ENCODE results near the gene MESP1. TPM values are rescaled to one million over a fixed set of nuclear protein-coding genes. Genes with fewer than 3 reads are reported as not detected.

Gene MESP1
- total RNA-seq, 4 donors from 2014 or later = 0.61 to 1.7 (median 1.3) TPM

DNA sequence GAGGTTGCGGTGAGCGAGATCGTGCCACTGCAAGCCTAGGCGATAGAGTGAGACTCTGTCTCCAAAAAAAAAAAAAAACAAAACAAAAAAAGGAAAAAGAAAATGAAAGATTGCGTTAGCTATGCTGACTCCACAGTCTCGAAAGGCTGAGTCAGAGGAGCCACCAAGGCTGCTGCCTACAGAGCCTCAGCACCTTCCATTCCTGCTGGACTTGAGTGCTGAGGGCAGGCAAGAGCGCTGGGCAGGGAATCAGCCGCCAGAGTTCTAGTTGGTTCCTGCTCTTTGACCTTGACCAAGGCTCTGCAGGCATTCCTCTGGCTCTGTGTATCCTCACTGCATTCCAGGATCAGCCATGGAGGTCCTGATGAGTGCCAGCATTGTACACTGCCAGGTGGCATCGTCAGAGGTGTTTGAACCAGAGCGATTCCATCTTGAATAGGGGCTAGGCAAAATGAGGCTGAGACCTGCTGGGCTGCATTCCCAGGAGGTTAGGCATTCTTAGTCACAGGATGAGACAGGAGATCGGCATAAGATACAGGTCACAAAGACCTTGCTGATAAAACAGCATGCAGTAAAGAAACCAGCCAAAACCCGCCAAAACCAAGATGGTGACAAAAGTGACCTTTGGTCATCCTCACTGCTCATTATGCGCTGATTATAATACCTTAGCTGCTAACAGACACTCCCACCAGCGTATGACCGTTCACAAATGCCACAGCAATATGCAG lies 31.0 kb upstream of the MESP1 start:
- no peak for DNase-seq (ENCODE audit: low spot score in 2 of 2)
- WGBS, 2 donors = 48 to 52% methylated on average over 15 of the region's 15 CpGs
- intact Hi-C loops (cut with DNase I; ENCODE audit: low total_unique reads) = no loop called here
- TF ChIP-seq POLR2A (IDR thresholded peaks at IDR 0.05) = no peak
- TF ChIP-seq, protein P1, sequence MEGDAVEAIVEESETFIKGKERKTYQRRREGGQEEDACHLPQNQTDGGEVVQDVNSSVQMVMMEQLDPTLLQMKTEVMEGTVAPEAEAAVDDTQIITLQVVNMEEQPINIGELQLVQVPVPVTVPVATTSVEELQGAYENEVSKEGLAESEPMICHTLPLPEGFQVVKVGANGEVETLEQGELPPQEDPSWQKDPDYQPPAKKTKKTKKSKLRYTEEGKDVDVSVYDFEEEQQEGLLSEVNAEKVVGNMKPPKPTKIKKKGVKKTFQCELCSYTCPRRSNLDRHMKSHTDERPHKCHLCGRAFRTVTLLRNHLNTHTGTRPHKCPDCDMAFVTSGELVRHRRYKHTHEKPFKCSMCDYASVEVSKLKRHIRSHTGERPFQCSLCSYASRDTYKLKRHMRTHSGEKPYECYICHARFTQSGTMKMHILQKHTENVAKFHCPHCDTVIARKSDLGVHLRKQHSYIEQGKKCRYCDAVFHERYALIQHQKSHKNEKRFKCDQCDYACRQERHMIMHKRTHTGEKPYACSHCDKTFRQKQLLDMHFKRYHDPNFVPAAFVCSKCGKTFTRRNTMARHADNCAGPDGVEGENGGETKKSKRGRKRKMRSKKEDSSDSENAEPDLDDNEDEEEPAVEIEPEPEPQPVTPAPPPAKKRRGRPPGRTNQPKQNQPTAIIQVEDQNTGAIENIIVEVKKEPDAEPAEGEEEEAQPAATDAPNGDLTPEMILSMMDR (IDR thresholded peaks at IDR 0.05) = no peak
- H3K4me3 ChIP-seq (ENCODE audit: low read depth, poor library complexity, severe bottlenecking) = no peak overlapping the region

DNA sequence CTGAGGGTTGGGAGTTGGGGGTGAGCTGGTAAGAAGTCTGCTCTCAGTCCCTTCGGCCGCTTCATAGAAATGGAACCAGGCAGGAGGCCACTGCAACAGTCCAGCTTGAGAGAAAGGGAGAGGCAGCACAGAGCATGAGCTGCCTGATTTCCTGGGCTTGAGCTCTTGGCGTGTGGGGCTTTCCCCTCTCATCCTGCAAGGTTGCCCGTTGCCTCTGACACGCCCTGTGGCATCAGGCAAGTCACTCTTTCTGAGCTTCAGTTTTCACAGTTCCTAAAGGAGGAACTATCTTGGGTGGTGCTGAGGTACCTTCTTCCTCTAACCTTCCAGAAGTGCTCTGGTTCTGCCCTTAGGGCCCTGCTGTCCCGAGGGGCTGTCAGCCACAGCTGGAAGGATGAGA lies 30.0 kb upstream of the MESP1 start:
- WGBS, 2 donors = 49 to 59% methylated on average over 6 of the region's 6 CpGs
- no peak for TF ChIP-seq POLR2A (IDR thresholded peaks at IDR 0.05)
- TF ChIP-seq, protein P1 (IDR thresholded peaks at IDR 0.05) = no peak
- no peak for DNase-seq (ENCODE audit: low spot score in 2 of 2)
- H3K4me3 ChIP-seq (ENCODE audit: low read depth, poor library complexity, severe bottlenecking) = no peak overlapping the region
- intact Hi-C loops (cut with DNase I; ENCODE audit: low total_unique reads) = no loop called here

DNA sequence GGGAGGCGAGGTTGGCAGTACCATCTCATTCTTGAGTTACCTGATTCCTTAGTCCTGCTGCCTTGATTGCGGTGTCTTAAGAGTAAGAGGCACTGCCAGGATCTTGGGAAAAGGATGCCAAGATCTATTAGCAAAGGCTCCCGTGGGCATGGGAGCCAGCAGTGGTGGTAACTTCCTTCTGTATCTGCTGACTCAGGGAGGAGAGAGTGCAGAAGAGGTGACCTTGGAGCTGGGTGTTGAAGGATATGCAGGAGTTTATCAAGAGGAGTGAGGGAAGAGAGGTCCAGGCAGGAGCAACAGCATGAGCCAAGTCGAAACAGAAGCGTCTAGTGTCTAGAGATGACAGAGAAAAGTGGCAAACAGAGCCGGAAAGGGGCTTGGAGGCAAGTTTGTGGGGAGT lies 29.6 kb upstream of the MESP1 start:
- DNase-seq (ENCODE audit: low spot score in 2 of 2) = no peak
- 52 to 56% methylated on average over 6 of the region's 6 CpGs for WGBS, 2 donors
- intact Hi-C loops (cut with DNase I; ENCODE audit: low total_unique reads) = no loop called here
- no peak overlapping the region for H3K4me3 ChIP-seq (ENCODE audit: low read depth, poor library complexity, severe bottlenecking)
- TF ChIP-seq, protein P1 (IDR thresholded peaks at IDR 0.05) = no peak
- no peak for TF ChIP-seq POLR2A (IDR thresholded peaks at IDR 0.05)

DNA sequence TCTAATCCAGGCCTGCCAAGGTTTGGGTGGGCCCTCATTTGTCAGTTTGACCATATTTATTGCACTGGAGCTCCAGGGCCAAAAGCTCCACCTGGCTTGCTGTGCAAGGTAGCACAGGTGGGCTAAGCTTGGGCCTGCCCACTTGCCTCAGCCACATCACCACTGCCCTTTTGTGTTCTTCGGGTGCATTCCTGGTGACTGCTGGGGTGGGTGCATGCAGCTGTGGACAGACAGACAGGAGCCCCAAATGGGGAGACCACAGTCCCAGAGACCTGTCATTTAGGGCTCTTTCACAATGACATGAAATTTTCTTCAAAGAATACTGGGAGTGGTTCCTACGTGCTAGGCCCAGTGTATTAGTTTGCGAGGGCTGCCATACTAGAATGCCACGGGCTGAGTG lies 27.8 kb upstream of the MESP1 start:
- H3K4me3 ChIP-seq (ENCODE audit: low read depth, poor library complexity, severe bottlenecking) = no peak overlapping the region
- TF ChIP-seq, protein P1 (IDR thresholded peaks at IDR 0.05) = no peak
- TF ChIP-seq POLR2A (IDR thresholded peaks at IDR 0.05) = no peak
- WGBS, 2 donors = 57 to 63% methylated on average over 4 of the region's 4 CpGs
- no peak for DNase-seq (ENCODE audit: low spot score in 2 of 2)
- intact Hi-C loops (cut with DNase I; ENCODE audit: low total_unique reads) = no loop called here

DNA sequence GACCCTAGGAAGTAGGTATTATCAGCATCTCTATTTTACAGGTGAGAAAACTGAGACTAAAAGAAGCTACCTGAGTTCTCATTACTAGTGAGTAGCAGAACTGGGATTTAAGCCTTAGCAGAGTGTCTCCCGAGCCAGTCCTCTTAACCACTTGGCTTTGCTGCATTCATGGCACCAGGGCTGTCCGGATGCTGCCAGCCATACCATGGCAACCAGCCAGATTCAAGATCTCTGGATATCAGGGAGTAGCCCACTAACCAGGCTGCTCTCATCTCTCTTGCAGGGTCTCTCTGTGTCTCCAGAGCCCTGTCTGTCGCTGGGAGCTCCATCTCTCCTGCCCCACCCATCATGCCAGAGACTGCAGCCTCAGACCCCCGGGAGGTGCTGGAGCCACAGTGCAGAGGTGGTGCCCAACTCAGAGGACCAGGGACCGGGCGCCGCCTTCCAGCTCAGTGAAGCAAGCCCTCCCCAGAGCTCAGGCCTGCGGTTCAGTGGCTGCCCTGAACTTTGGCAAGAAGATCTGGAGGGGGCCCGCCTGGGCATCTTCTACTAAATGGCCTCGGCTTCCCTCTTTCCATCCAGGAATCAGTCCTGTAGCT lies 26.8 kb upstream of the MESP1 start:
- intact Hi-C loops (cut with DNase I; ENCODE audit: low total_unique reads) = no loop called here
- 76 to 82% methylated on average over 10 of the region's 10 CpGs for WGBS, 2 donors
- TF ChIP-seq, protein P1 (IDR thresholded peaks at IDR 0.05) = no peak
- no peak for TF ChIP-seq POLR2A (IDR thresholded peaks at IDR 0.05)
- no peak for DNase-seq (ENCODE audit: low spot score in 2 of 2)
- H3K4me3 ChIP-seq (ENCODE audit: low read depth, poor library complexity, severe bottlenecking) = no peak overlapping the region
